Iris pigment epithelial cell (primary cell): ENCODE data around the gene OR8H2.
"Not testable (repeated sequence)": the region's sequence is repeated elsewhere in the genome, so short reads cannot be mapped to it uniquely, and the experiment has no call there.

Experiments used
- DNase-seq: peaks from one replicate; pipeline ENCODE4 v3.0.0-alpha.2; 2011; ENCODE audit warnings: low read depth

The OR8H2 gene

GRCh38 chr11:56103210-56103737 lies at the start of gene OR8H2:
Gene OR8H2, plus strand, starts transcription at chr11:56103687. Its CDS starts 1,356 bp downstream, at chr11:56105043.
- DNase-seq: no peak

DNA sequence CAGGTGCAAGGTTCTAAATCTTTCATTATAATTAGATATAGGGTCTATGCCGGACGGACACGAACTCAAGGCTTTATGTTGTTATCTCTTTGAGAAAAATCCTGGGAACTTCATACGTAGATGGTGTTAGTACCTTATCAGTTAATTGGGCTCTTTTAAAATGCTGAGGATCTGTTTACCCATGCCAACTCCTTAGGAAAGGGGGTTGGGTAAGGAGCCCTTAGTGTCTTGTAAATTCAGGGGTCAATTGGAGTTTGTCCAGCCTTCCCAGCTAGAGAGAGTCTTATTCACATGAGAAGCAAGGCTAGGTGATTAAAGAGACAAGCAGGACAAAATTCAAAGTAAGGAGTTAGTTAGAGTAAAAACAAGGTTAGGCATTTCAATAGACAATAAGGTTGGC lies 47.1 kb upstream of the OR8H2 start:
- not testable (repeated sequence) for DNase-seq

DNA sequence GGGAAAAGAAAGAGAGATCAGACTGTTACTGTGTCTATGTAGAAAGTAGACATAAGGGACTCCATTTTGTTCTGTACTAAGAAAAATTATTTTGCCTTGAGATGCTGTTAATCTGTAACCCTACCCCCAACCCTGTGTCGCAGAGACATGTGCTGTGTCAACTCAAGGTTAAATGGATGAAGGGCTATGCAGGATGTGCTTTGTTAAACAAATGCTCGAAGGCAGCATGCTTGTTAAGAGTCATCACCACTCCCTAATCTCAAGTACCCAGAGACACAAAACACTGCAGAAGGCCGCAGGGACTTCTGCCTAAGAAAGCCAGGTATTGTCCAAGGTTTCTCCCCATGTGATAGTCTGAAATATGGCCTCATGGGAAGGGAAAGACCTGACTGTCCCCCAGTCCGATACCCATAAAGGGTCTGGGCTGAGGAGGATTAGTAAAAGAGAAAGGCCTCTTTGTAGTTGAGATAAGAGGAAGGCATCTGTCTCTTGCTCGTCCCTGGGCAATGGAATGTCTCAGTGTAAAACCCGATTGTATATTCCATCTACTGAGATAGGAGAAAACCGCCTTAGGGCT lies 45.7 kb upstream of the OR8H2 start:
- DNase-seq: not testable (repeated sequence)

DNA sequence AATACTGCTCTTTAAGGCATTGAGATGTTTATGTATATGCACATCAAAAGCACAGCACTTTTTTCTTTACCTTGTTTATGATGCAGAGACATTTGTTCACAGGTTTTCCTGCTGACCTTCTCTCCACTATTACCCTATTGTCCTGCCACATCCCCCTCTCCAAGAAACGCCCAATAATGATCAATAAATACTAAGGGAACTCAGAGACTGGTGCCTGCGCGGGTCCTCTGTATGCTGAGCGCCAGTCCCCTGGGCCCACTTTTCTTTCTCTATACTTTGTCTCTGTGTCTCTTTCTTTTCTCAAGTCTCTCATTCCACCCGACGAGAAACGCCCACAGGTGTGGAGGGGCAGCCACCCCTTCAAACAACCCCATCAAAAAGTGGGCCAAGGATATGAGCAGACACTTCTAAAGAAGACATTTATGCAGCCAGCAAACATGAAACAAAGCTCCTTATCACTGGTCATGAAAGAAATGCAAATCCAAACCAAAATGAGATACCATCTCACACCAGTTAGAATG lies 45.2 kb upstream of the OR8H2 start:
- DNase-seq: not testable (repeated sequence)

- DNase-seq: no peak
Observed at GRCh38 chr11:56066980-56067379, 36.5 kb upstream of the OR8H2 start.

DNA sequence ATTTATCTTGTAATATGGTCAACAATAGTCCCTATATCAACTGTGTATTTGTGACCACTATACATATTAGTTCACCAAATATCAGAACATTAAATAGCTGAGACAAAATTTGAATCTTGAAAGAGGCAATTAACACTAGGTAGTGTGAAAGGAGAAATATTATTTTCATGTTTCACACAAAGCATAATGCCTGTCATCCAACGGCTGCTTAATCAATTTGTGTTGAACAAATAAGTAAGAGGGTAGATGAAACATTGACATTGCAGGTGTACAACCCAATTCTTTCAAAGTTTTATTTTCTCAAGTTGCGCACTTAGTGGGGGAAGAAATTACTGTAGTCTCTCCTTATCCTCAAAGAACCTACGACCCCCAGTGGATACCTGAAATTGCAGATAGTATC lies 13.8 kb upstream of the OR8H2 start:
- no peak for DNase-seq

GRCh38 chr11:56093008-56093407 lies 10.5 kb upstream of the OR8H2 start, which contains the start of gene OR8I2:
Gene OR8I2, plus strand, starts transcription at chr11:56093308. Its CDS starts 0 bp downstream, at chr11:56093308.
- no peak for DNase-seq

DNA sequence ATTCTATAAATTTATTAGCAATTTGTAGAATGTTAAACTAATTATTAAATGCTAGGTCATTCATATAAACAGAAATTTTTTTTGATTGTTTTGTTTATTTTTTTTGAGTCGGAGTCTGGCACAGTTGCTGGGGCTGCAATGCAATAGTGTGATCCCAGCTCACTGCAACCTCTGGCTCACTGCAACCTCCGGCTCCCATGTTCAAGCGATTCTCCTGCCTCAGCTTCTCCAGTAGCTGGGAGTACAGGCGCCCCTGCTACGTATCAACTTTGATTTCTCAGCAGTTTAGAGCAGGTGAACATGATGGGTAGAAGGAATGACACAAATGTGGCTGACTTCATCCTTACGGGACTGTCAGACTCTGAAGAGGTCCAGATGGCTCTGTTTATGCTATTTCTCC lies 18.6 kb downstream of the OR8H2 start, which contains the start of gene OR8H3:
Gene OR8H3 (plus strand): TSS at position 301 of the 400 bp plus-strand sequence. CDS start 0 bp downstream, at position 301.
- DNase-seq: no peak

- DNase-seq: no peak
Observed at GRCh38 chr11:56140151-56140661, 36.7 kb downstream of the OR8H2 start, which contains the start of gene OR8J3. Gene OR8J3, minus strand, starts transcription at chr11:56140201. Its CDS starts 2,483 bp downstream, at chr11:56137718.

- DNase-seq: not testable (repeated sequence)
Observed at GRCh38 chr11:56143681-56144080, 40.2 kb downstream of the OR8H2 start.

GRCh38 chr11:56151376-56151775 lies 47.9 kb downstream of the OR8H2 start:
- no peak for DNase-seq

GRCh38 chr11:56152333-56152732 lies 48.8 kb downstream of the OR8H2 start:
- no peak for DNase-seq
